Vagina (tissue), 2 donors: ENCODE measurements around the gene COBLL1. TPM values are rescaled to one million over a fixed set of nuclear protein-coding genes. Genes with fewer than 3 reads are reported as not detected.

Source experiments
- DNase-seq, 2 donors: peaks; one replicate each; pipeline ENCODE4 v3.0.0-alpha.2; 2017; ENCODE audit errors: extremely low spot score in 2 of 2
- H3K27ac ChIP-seq: fragments of 200-600 bp; sonication (generic); one replicate; pipeline ENCODE4 v1.5.1; 2019
- H3K27me3 ChIP-seq: fragments of 200-600 bp; sonication (generic); one replicate; pipeline ENCODE4 v1.5.1; 2019
- H3K36me3 ChIP-seq, 2 donors: fragments of 200-600 bp; sonication (generic); one replicate each; pipeline ENCODE4 v1.5.1; 2017 to 2019
- H3K4me1 ChIP-seq: fragments of 200-600 bp; sonication (generic); one replicate; pipeline ENCODE4 v1.5.1; 2019
- H3K4me3 ChIP-seq, 2 donors: fragments of 200-600 bp; sonication (generic); 1 replicate in 1 of 2; 2 replicates in 1 of 2; pipeline ENCODE4 v1.5.1; 2016 to 2019
- H3K9me3 ChIP-seq: fragments of 200-600 bp; sonication (generic); one replicate; pipeline ENCODE4 v1.5.1; 2019
- POLR2A ChIP-seq, 2 donors: fragments of 450-650 bp; IDR thresholded peaks; one replicate each; pipeline ENCODE4 v1.6.1; 2017; ENCODE audit warnings: antibody characterized with exemption in 2 of 2, mild to moderate bottlenecking in 2 of 2, moderate library complexity in 2 of 2
- POLR2AphosphoS5 ChIP-seq, 2 donors: sonication (generic); formaldehyde crosslinking; IDR thresholded peaks; one replicate each; pipeline ENCODE4 v1.9.0; 2017; ENCODE audit warnings: antibody characterized with exemption in 2 of 2, mild to moderate bottlenecking in 2 of 2, low read depth in 1 of 2; ENCODE audit not compliant: insufficient read depth in 1 of 2
- intact Hi-C: fragments of 100-400 bp; cut with DNase I; formaldehyde crosslinking; loops from one replicate; pipeline ENCODE4 v1.15.1; 2023
- total RNA-seq: library from RNA; depleted of rRNA; stranded (reverse); fragments of >200 nt; gene quantifications from one replicate; pipeline ENCODE4 v1.2.3, GENCODE V29; 2016
- TF ChIP-seq, protein P1 (sequence below), 3 experiments: fragments of 450-650 bp in 2 of 3; fragments of 200-600 bp in 1 of 3; sonication (generic) in 1 of 3; IDR thresholded peaks; one replicate each; pipeline ENCODE4 v1.5.1; 2017 to 2019; ENCODE audit warnings: antibody characterized with exemption in 3 of 3, mild to moderate bottlenecking in 2 of 3, moderate library complexity in 2 of 3

The COBLL1 gene
- total RNA-seq, 1 donor from 2014 or later = 79.6 TPM

DNA sequence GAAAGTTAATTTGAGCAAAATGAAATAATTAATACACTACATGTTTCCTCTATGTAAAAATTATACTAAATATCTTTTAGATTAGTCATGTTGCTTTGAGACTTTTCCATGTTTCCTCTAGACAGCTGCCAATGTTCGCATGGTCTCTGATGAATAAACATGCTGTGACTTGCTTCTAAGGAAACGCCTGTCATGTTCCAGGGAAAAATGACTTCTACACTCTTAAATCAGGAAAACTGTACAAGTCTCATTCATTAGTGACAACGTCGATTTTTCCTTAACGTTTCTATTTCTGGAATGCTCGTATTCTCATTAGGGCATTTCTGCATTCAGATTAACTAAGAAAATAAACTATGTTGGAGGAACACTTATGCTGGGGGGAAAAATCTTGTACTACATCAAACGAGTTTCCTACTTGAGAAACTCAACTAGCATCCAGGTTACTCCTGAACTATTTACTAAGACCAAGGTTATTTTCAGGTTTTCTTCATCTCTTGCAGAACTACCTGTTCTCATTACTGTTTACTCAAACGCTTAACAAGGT, 1.6 kb downstream of the COBLL1 start:
- TF ChIP-seq, protein P1, sequence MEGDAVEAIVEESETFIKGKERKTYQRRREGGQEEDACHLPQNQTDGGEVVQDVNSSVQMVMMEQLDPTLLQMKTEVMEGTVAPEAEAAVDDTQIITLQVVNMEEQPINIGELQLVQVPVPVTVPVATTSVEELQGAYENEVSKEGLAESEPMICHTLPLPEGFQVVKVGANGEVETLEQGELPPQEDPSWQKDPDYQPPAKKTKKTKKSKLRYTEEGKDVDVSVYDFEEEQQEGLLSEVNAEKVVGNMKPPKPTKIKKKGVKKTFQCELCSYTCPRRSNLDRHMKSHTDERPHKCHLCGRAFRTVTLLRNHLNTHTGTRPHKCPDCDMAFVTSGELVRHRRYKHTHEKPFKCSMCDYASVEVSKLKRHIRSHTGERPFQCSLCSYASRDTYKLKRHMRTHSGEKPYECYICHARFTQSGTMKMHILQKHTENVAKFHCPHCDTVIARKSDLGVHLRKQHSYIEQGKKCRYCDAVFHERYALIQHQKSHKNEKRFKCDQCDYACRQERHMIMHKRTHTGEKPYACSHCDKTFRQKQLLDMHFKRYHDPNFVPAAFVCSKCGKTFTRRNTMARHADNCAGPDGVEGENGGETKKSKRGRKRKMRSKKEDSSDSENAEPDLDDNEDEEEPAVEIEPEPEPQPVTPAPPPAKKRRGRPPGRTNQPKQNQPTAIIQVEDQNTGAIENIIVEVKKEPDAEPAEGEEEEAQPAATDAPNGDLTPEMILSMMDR (IDR thresholded peaks at IDR 0.05) = no peak
- peak in 1 of 2 donors; percentile 83 for TF ChIP-seq POLR2AphosphoS5 (IDR thresholded peaks at IDR 0.05; ENCODE audit: insufficient read depth in 1 of 2, low read depth in 1 of 2)
- TF ChIP-seq POLR2A (IDR thresholded peaks at IDR 0.05) = no peak
- H3K4me3 ChIP-seq = peak overlapping the region; percentile 67 to 90
- H3K27ac ChIP-seq = peak overlapping the region; percentile 95
- peaks cover 46% of the 10 kb centered on the region for H3K4me1 ChIP-seq
- no peaks in the 10 kb centered on the region for H3K27me3 ChIP-seq
- H3K36me3 ChIP-seq = no peaks in the 10 kb centered on the region
- H3K9me3 ChIP-seq = no peaks in the 10 kb centered on the region
- intact Hi-C loops = no loop called here
- no peak for DNase-seq

DNA sequence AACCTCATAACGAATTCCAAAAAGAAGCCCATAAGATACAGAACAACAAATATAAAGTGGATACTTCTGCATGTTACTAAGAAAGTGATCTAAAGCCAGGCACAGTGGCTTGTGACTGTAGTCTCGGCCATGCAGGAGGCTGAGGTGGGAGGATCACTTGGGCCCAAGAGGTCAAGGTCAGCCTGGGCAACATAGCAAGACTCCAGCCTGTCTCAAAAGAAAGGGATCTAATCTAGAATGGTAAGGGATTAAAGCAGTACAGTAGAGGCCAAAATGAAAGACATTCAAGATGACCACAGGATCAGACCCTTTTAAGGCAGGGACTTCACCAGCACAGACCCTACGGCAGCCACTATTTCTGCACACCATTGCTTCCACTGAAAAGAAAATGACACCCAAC, 3.8 kb downstream of the COBLL1 start:
- H3K4me1 ChIP-seq = peaks cover 51% of the 10 kb centered on the region

DNA sequence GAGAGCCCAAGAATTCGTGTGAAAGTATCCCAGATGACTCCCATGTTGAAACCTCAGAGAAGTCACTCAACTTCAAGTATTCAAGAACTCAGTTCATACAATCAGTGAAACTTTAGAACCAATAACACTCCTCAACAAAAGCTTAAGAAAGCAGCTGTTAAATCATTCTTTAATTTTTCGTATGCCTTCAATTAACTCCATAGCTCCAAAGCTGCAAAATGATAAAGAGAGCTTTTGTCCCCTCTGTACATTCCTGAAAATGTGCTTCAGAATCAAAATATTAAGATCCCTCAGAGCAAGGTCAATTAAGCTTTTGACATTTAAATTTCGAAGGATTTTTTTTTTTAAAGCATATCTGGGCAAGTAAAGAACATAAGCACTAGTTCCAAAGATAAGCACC, 4.7 kb downstream of the COBLL1 start:
- Histone ChIP-seq H3K27me3 (no peaks in the 10 kb centered on the region), H3K36me3 (no peaks in the 10 kb centered on the region), H3K4me3 (no peak overlapping the region), H3K4me1 (peaks cover 43% of the 10 kb centered on the region), H3K27ac (no peak overlapping the region), H3K9me3 (no peaks in the 10 kb centered on the region)
- no peak for DNase-seq
- TF ChIP-seq POLR2AphosphoS5 (IDR thresholded peaks at IDR 0.05; ENCODE audit: insufficient read depth in 1 of 2, low read depth in 1 of 2) (no peak), POLR2A (IDR thresholded peaks at IDR 0.05) (no peak)
- TF ChIP-seq, protein P1 (IDR thresholded peaks at IDR 0.05) = no peak
- intact Hi-C loops = no loop called here

More for the DNA sequence above, 3.8 kb downstream of the COBLL1 start:
- peak overlapping the region; percentile 30 for H3K27ac ChIP-seq
- intact Hi-C loops = no loop called here
- DNase-seq = no peak
- H3K4me3 ChIP-seq = no peak overlapping the region
- no peaks in the 10 kb centered on the region for H3K27me3 ChIP-seq
- H3K36me3 ChIP-seq = no peaks in the 10 kb centered on the region
- TF ChIP-seq, protein P1 (IDR thresholded peaks at IDR 0.05) = no peak
- TF ChIP-seq POLR2A (IDR thresholded peaks at IDR 0.05) (no peak), POLR2AphosphoS5 (IDR thresholded peaks at IDR 0.05; ENCODE audit: insufficient read depth in 1 of 2, low read depth in 1 of 2) (no peak)
- H3K9me3 ChIP-seq = no peaks in the 10 kb centered on the region

DNA sequence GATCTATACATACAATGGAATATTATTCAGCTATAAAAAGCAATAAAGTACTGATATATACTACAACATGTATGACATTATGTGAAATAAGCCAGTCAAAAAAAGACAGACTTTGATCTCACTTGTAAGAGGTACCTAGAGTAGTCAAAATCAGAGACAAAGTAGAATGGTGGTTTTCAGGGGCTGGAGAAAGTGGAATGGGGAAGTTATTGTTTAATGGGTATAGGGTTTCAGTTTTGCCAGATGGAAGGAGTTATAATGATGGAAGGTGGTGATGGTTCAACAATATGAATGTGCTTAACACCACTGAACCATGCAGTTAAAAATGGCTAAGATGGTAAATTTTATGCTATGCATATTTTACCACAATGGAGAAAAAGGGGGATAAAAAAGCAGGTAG, 6.3 kb downstream of the COBLL1 start:
- intact Hi-C loops = no loop called here

DNA sequence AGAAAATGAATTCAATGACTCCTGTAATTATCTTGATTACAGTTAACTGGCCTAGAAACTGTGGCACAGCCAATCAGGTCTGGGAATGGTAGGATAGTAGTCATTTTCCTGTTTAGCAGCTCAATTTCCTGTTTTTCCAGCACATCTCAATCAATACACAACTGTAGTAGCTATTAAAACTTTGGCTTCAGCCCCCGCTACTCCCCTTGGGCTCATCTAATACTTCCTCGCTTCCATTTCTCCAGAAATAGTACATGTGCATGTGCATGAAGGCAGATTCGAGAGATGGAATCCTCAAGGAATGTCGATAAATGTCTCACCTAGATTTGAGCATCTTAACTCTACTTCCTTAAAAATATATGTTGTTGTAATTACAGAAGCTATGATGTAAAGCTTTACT, 9.7 kb downstream of the COBLL1 start:
- DNase-seq = no peak
- Histone ChIP-seq H3K4me1 (peaks cover 30% of the 10 kb centered on the region), H3K27ac (peak overlapping the region; percentile 49), H3K36me3 (no peaks in the 10 kb centered on the region), H3K4me3 (no peak overlapping the region), H3K27me3 (no peaks in the 10 kb centered on the region), H3K9me3 (no peaks in the 10 kb centered on the region)
- TF ChIP-seq POLR2AphosphoS5 (IDR thresholded peaks at IDR 0.05; ENCODE audit: insufficient read depth in 1 of 2, low read depth in 1 of 2) (no peak), POLR2A (IDR thresholded peaks at IDR 0.05) (no peak)
- intact Hi-C loops = no loop called here

More for the DNA sequence above, 6.3 kb downstream of the COBLL1 start:
- no peak overlapping the region for H3K27ac ChIP-seq
- H3K4me3 ChIP-seq = no peak overlapping the region
- DNase-seq = no peak
- no peaks in the 10 kb centered on the region for H3K9me3 ChIP-seq
- no peaks in the 10 kb centered on the region for H3K36me3 ChIP-seq
- TF ChIP-seq POLR2A (IDR thresholded peaks at IDR 0.05) = no peak
- no peak for TF ChIP-seq POLR2AphosphoS5 (IDR thresholded peaks at IDR 0.05; ENCODE audit: insufficient read depth in 1 of 2, low read depth in 1 of 2)
- TF ChIP-seq, protein P1 (IDR thresholded peaks at IDR 0.05) = no peak
- peaks cover 48% of the 10 kb centered on the region for H3K4me1 ChIP-seq
- H3K27me3 ChIP-seq = no peaks in the 10 kb centered on the region
